Activated CD4-positive, alpha-beta T cell treated with anti-CD3 and anti-CD28 coated beads, Interleukin-2, amount 10 ng/mL, durations not matched to agents 24 days and 14 days (primary cell): ENCODE measurements around the gene ORAI2. TPM values are rescaled to one million over a fixed set of nuclear protein-coding genes. Genes with fewer than 3 reads are reported as not detected.
"Not testable (repeated sequence)": the region's sequence is repeated elsewhere in the genome, so short reads cannot be mapped to it uniquely, and the experiment has no call there.

ENCODE experiments used
- DNase-seq: peaks from one replicate; pipeline ENCODE4 v3.0.0; 2022
- H3K27ac Mint-ChIP-seq: one replicate; pipeline ENCODE4 v1.8.0; 2022; ENCODE audit warnings: mild to moderate bottlenecking, mixed read lengths
- H3K27me3 Mint-ChIP-seq: one replicate; pipeline ENCODE4 v1.8.0; 2022; ENCODE audit warnings: mixed read lengths
- H3K36me3 Mint-ChIP-seq: one replicate; pipeline ENCODE4 v1.8.0; 2022; ENCODE audit warnings: low read depth, mild to moderate bottlenecking, mixed read lengths
- H3K4me1 Mint-ChIP-seq: one replicate; pipeline ENCODE4 v1.8.0; 2021; ENCODE audit warnings: mixed read lengths
- H3K4me3 Mint-ChIP-seq: one replicate; pipeline ENCODE4 v1.8.0; 2022; ENCODE audit warnings: mild to moderate bottlenecking, moderate library complexity, mixed read lengths
- H3K9me3 Mint-ChIP-seq: one replicate; pipeline ENCODE4 v1.8.0; 2021; ENCODE audit warnings: mixed read lengths
- intact Hi-C: fragments of 100-400 bp; cut with micrococcal nuclease; formaldehyde crosslinking; loops from one replicate; pipeline ENCODE4 v1.15.1; 2023
- total RNA-seq: library from RNA; stranded (reverse); gene quantifications from 2 replicates; pipeline ENCODE4 v1.2.3, GENCODE V29; 2022

ORAI2 gene
- total RNA-seq, 1 donor from 2014 or later, result 45.8 TPM

GRCh38 chr7:102494026-102494425 lies 60.7 kb downstream of the ORAI2 start:
- not testable (repeated sequence) for H3K36me3 Mint-ChIP-seq, H3K9me3 Mint-ChIP-seq

GRCh38 chr7:102494473-102495149 lies 61.2 kb downstream of the ORAI2 start:
- DNase-seq, H3K4me3 Mint-ChIP-seq, H3K9me3 Mint-ChIP-seq, intact Hi-C loops, H3K27ac Mint-ChIP-seq, H3K36me3 Mint-ChIP-seq, H3K27me3 Mint-ChIP-seq, H3K4me1 Mint-ChIP-seq: not testable (repeated sequence)

More at GRCh38 chr7:102494026-102494425, 60.7 kb downstream of the ORAI2 start:
- DNase-seq, result peak; percentile 71
- intact Hi-C loops, H3K27ac Mint-ChIP-seq, H3K4me1 Mint-ChIP-seq, H3K4me3 Mint-ChIP-seq, H3K27me3 Mint-ChIP-seq: not testable (repeated sequence)

GRCh38 chr7:102496861-102497260 lies 63.5 kb downstream of the ORAI2 start:
- H3K4me3 Mint-ChIP-seq, intact Hi-C loops, H3K4me1 Mint-ChIP-seq, H3K27ac Mint-ChIP-seq, H3K9me3 Mint-ChIP-seq, H3K27me3 Mint-ChIP-seq, H3K36me3 Mint-ChIP-seq, DNase-seq: not testable (repeated sequence)

- peak; percentile 56 for DNase-seq
- intact Hi-C loops, H3K4me1 Mint-ChIP-seq, H3K9me3 Mint-ChIP-seq, H3K4me3 Mint-ChIP-seq, H3K27ac Mint-ChIP-seq, H3K36me3 Mint-ChIP-seq, H3K27me3 Mint-ChIP-seq: not testable (repeated sequence)
These were observed 63.9 kb downstream of the ORAI2 start for GRCh38 chr7:102497308-102497707.

GRCh38 chr7:102498321-102498720 lies 64.9 kb downstream of the ORAI2 start:
- H3K4me1 Mint-ChIP-seq, H3K9me3 Mint-ChIP-seq, H3K27me3 Mint-ChIP-seq, H3K4me3 Mint-ChIP-seq, intact Hi-C loops, H3K27ac Mint-ChIP-seq, H3K36me3 Mint-ChIP-seq, DNase-seq: not testable (repeated sequence)

- H3K4me3 Mint-ChIP-seq, DNase-seq, H3K9me3 Mint-ChIP-seq, H3K4me1 Mint-ChIP-seq, intact Hi-C loops, H3K36me3 Mint-ChIP-seq, H3K27ac Mint-ChIP-seq, H3K27me3 Mint-ChIP-seq: not testable (repeated sequence)
These were observed 69.8 kb downstream of the ORAI2 start for GRCh38 chr7:102503141-102503540.

- DNase-seq, H3K4me3 Mint-ChIP-seq, H3K27ac Mint-ChIP-seq, H3K9me3 Mint-ChIP-seq, H3K36me3 Mint-ChIP-seq, intact Hi-C loops, H3K27me3 Mint-ChIP-seq, H3K4me1 Mint-ChIP-seq: not testable (repeated sequence)
These were observed 72.2 kb downstream of the ORAI2 start for GRCh38 chr7:102505298-102506185.

Other genes starting within 250 kb of the ORAI2 start
- 2.9 and 3.1 TPM in 2 replicates for gene SH2B2, start 146.7 kb upstream of the ORAI2 start, total RNA-seq
- gene SPDYE6, start 77.1 kb upstream of the ORAI2 start, total RNA-seq, result not detected in 2 replicates
- 26.4 and 31.7 TPM in 2 replicates for gene PRKRIP1, start 37.2 kb upstream of the ORAI2 start, total RNA-seq
- gene ALKBH4, start 31.3 kb downstream of the ORAI2 start, total RNA-seq, result 9.9 and 10.9 TPM in 2 replicates
- 30.5 and 32.4 TPM in 2 replicates for gene LRWD1, start 31.4 kb downstream of the ORAI2 start, total RNA-seq
- 46.8 and 50.8 TPM in 2 replicates for gene POLR2J, start 45.3 kb downstream of the ORAI2 start, total RNA-seq
- gene RASA4B, start 84.2 kb downstream of the ORAI2 start, total RNA-seq, result 27.1 and 28.6 TPM in 2 replicates
- 14.1 and 19.2 TPM in 2 replicates for gene UPK3BL2, start 110.1 kb downstream of the ORAI2 start, total RNA-seq
- 0.19 TPM in 1 of 2 replicates, not detected in the other for gene SPDYE2, start 117.7 kb downstream of the ORAI2 start, total RNA-seq
- 49.3 and 50.9 TPM in 2 replicates for gene POLR2J3, start 139.0 kb downstream of the ORAI2 start, total RNA-seq
- gene RASA4, start 183.2 kb downstream of the ORAI2 start, total RNA-seq, result 52.8 and 54.1 TPM in 2 replicates
- 14.4 and 23.0 TPM in 2 replicates for gene UPK3BL1, start 209.2 kb downstream of the ORAI2 start, total RNA-seq
- gene SPDYE2B, start 216.7 kb downstream of the ORAI2 start, total RNA-seq, result not detected in 2 replicates
- gene POLR2J2, start 238.1 kb downstream of the ORAI2 start, total RNA-seq, result 17.8 and 20.2 TPM in 2 replicates